GM18873 (cell line): ENCODE data around the gene GNG11.
"Not testable (repeated sequence)": the region's sequence is repeated elsewhere in the genome, so short reads cannot be mapped to it uniquely, and the experiment has no call there.

Experiments
- ATAC-seq: cut with Tn5 transposase; IDR thresholded peaks from one replicate; pipeline ENCODE4 v1.9.1; 2021; ENCODE audit warnings: mild to moderate bottlenecking, moderate library complexity, moderate number of reproducible peaks; ENCODE audit not compliant: unreplicated experiment, low FRiP score

The GNG11 gene

DNA sequence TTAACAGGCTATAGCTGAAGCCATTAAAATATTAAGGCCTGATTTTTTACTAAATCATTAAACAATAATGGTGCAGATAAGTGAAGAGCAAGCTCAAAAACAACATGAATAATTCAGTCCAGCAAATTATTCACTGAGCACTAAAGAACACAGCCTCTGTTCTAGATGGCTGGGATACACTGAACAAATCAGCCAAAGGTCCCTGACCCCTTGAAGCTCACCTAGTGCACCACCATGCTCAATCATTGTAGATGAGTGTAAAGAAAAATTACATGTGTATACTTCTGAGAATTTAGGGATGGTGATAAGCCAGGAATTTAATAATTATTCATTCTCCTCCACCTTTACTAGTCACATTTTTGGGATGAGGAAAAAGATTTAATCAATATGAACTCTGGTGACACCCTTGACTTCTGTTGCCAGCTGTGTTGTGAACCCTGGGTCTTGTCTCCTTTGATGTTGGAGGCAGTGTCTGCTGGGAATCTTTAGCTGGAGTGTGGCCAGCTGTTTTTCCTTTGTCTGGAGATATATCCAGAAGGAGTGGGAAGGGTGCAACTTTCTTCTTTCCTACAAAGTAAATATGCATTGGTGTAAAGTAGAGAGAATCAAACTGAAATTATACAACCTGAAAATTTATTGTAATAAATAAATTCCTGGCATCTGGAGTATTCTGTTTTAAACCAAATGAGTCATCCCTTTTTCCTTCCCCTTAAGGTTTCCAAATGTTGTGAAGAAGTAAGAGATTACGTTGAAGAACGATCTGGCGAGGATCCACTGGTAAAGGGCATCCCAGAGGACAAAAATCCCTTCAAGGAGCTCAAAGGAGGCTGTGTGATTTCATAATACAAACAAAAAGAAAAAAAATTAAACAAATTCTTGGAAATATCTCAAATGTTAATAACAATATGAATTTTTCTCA is 11.2 kb upstream of the GNG11 start:
- ATAC-seq, result no peak

- ATAC-seq, result not testable (repeated sequence)
Observed at GRCh38 chr7:93911242-93911641, 10.3 kb upstream of the GNG11 start.

DNA sequence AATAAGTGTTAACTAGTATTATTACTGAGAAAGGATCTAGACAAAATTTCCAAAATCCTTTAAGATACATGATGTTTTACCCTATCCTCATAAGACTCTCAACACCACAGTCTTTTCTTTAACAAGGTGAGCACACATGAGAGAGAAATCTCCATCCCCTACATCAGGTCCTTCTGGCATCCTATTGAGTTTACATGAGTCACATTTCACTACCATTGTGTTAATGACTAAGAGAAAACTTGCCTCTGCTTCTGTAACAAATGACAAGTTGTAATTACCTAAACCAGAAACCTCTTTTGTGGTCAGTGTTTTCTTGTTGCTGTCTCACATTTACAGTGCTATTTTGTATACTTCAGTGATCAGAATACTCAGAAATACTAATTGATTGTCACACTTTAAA is 9.9 kb upstream of the GNG11 start:
- ATAC-seq, result not testable (repeated sequence)

DNA sequence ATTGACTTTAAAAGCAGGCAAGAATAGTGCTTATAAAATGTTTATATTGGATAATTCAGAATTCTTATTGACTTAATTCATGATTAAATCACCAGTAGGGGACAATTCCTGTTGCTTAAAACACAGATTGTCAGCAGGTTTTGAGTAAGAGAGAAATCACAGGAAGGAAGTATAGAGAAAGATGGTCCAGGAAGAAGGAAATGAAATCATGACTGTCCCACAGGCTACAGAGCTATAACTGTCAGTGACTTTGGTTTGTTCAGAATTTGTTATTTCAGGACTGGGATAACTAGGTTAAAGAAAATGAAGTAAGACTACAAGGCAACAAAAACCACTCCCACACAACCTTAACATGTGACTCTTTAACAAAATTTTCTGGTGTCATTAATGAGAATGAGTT is 8.3 kb upstream of the GNG11 start:
- no peak for ATAC-seq

- no peak for ATAC-seq
Observed at GRCh38 chr7:93914581-93915066, 6.9 kb upstream of the GNG11 start.

DNA sequence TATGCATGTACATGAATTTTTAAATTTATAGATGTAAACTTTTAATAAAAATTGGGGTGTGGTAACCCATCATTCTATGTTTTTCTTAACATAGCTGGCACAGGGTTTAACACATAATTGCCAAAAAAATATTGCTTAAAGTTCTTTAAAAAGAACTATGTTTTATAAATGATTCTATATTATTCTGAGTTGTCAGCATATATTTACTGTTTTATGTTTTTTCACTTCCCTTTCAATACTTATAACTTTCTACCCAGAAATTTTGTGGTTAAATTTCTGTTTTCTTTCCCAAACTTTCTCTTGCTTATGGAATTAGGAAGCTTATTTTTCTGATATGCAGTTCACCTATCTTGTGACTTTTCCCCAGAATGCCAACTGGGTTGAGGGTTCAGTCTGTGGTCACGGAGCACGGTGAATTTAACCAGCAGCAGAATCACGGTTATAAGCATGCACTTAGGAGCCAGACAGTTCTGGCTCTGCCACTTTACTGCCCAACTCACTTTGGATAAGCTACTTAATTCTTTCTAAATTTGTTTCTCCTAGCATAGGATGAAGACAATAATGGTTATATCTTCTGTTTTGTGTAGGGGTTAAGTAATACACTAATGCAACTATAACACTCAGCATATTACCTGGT is 6.2 kb upstream of the GNG11 start:
- not testable (repeated sequence) for ATAC-seq

DNA sequence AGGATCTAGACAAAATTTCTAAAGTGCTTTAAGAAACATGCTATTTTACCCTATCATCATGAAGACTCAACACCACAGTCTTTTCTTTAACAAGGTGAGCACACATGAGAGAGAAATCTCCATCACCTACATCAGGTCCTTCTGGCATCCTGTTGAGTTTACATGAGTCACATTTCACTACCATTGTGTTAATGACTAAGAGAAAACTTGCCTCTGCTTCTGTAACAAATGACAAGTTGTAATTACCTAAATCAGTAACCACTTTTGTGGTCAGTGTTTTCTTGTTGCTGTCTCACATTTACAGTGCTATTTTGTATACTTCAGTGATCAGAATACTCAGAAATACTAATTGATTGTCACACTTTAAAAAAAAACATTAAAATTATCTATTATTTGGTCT is 5.6 kb upstream of the GNG11 start:
- not testable (repeated sequence) for ATAC-seq

DNA sequence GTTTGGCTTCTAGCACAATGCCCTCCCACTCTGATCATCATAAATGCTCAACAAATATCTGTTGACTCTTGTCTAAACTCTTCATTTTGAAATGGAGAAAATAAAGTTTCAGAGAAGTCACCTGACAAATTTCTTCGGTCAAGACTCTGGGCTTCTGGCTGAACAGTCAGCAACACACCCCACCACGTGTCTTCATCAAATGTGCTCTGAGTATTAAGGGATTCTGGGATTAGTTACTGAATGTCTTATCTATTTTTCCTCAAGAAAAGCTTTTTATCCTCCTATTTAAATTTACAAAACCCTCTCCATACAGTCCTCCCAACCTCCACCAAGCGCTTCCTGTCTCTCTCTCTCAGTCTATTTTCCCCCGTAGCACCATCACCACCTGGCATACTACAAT is 5.2 kb upstream of the GNG11 start:
- not testable (repeated sequence) for ATAC-seq

- ATAC-seq, result no peak
Observed at GRCh38 chr7:93920496-93921182, 896 bp upstream of the GNG11 start.

DNA sequence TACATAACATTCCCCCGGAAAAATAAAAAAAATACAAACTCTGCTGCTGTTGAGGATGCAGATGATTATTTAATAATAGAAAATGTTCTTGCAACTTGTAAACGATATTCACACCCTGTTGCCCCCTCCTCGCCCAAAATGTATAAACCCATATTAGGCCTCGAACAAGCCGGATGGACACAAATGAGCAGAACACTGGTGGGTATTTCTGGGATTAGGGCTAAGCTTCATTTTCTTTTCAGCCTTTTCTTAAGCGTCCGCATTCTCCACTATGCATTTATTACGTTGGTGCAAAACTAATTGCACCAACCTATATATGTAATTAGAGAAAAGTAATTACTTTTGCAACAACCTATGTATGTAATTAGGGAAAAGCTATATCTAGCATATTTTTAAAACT is 349 bp upstream of the GNG11 start:
- no peak for ATAC-seq

DNA sequence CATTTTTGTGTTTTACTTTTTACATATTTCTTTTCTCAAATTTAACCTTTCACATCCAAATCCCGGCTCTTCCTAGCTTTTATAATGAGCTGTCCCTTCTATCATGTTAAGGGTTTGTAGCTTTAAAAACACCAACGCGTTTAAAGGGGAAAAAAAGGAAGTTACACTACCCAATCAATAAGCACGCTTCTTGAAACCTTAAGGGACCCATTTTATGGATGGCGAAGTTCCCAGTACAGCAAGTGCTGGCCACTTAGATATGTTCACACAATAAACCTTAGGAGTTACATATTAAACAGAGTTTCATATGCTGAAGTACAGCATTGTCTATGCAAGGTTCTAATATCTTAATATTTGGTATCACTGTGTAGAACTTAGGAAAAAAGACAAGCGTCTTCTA is 1.8 kb downstream of the GNG11 start:
- ATAC-seq, result no peak

DNA sequence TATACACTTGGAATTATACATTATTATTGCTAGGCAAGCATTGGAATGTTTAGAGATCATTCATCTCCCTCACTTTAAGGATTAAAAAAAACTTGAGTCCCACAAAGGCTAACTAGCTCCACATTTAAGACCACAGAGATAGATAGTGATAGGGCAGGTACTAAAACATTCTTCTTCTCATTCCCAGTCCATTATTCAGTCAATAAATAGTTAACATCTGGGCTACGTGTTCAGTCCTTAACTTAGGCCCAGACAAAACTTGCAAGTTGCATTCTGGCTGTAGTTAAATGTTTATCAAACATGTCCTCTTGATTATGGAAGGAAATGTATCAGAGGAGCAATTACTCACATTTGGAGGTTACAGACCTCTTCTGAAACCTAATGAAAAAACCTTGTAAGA is 2.4 kb downstream of the GNG11 start:
- no peak for ATAC-seq

- no peak for ATAC-seq
Observed at GRCh38 chr7:93926800-93927199, 5.3 kb downstream of the GNG11 start.

- no peak for ATAC-seq
Observed at GRCh38 chr7:93927585-93927984, 6.0 kb downstream of the GNG11 start.

GRCh38 chr7:93931655-93932054 is 10.1 kb downstream of the GNG11 start:
- ATAC-seq, result no peak

- no peak for ATAC-seq
Observed at GRCh38 chr7:93933156-93933555, 11.6 kb downstream of the GNG11 start.

GRCh38 chr7:93935102-93935501 is 13.6 kb downstream of the GNG11 start:
- no peak for ATAC-seq

GRCh38 chr7:93937818-93938217 is 16.3 kb downstream of the GNG11 start:
- no peak for ATAC-seq

- no peak for ATAC-seq
Observed at GRCh38 chr7:93938293-93938692, 16.8 kb downstream of the GNG11 start.

- ATAC-seq, result no peak
Observed at GRCh38 chr7:93941945-93942344, 20.4 kb downstream of the GNG11 start.
